SK-N-SH (cell line): Measurements from ENCODE around the gene VGLL4. TPM values are rescaled to one million over a fixed set of nuclear protein-coding genes. Genes with fewer than 3 reads are reported as not detected.

Experiments
- CTCF ChIA-PET: fragments of 300-600, 350-600 bp; formaldehyde crosslinking; extraction: SDS; loops from one replicate; lab custom pipeline; 2021; lab: Yijun Ruan, JAX
- POLR2A ChIA-PET: fragments of 350-600 bp; sonication (Branson Sonifier 250); formaldehyde crosslinking; extraction: SDS; loops from one replicate; lab custom pipeline; 2020; ENCODE audit warnings: antibody characterized with exemption, inconsistent platforms; lab: Yijun Ruan, JAX
- DNase-seq: peaks from one replicate; pipeline ENCODE4 v3.0.0; 2012
- H2AFZ ChIP-seq: fragments of 200-600 bp; sonication (generic); 2 replicates; pipeline ENCODE4 v1.8.1; 2016; ENCODE audit warnings: antibody characterized with exemption, mild to moderate bottlenecking, low read depth
- H3F3A ChIP-seq: fragments of 200-600 bp; sonication (generic); replicated peaks from 2 replicates; pipeline ENCODE3; 2016; ENCODE audit warnings: antibody characterized with exemption, mild to moderate bottlenecking; ENCODE audit not compliant: insufficient read depth
- H3K27ac ChIP-seq, 2 experiments: fragments of 200-500 bp in 1 of 2; fragments of 200-600 bp in 1 of 2; sonication (Bioruptor generic) in 1 of 2; sonication (generic), shearing (Covaris generic) in 1 of 2; 2 replicates each; pipeline versions ENCODE4 v1.5.1 to v1.6.1; 2014 to 2016; ENCODE audit warnings: low read depth in 2 of 2, inconsistent platforms in 1 of 2, low read length in 1 of 2, mild to moderate bottlenecking in 1 of 2, mixed read lengths in 1 of 2
- H3K27me3 ChIP-seq: fragments of 200-600 bp; sonication (generic), shearing (Covaris generic); 2 replicates; pipeline ENCODE4 v1.6.1; 2016; ENCODE audit warnings: mixed run types; ENCODE audit not compliant: insufficient read depth
- H3K36me3 ChIP-seq, 2 experiments: fragments of 200-500 bp in 1 of 2; fragments of 200-600 bp in 1 of 2; sonication (Bioruptor generic) in 1 of 2; sonication (generic) in 1 of 2; replicated peaks in 1 of 2; 2 replicates each; pipeline versions ENCODE3 to v1.5.1; 2014 to 2016; ENCODE audit warnings: low read length in 1 of 2, mild to moderate bottlenecking in 1 of 2; ENCODE audit not compliant: insufficient read depth in 2 of 2, control insufficient read depth in 1 of 2
- H3K4me1 ChIP-seq, 2 experiments: fragments of 200-500 bp in 1 of 2; fragments of 200-600 bp in 1 of 2; sonication (Bioruptor generic) in 1 of 2; sonication (generic), shearing (Covaris generic) in 1 of 2; 2 replicates each; pipeline versions ENCODE4 v1.5.1 to v1.6.1; 2014 to 2016; ENCODE audit warnings: low read depth in 1 of 2, low read length in 1 of 2, mixed run types in 1 of 2; ENCODE audit not compliant: insufficient read depth in 2 of 2, control insufficient read depth in 1 of 2
- H3K4me2 ChIP-seq: fragments of 200-600 bp; sonication (generic), shearing (Covaris generic); 2 replicates; pipeline ENCODE4 v1.6.1; 2017; ENCODE audit warnings: mixed run types
- H3K4me3 ChIP-seq, 2 experiments: fragments of 200-500 bp in 1 of 2; fragments of 200-600 bp in 1 of 2; sonication (Bioruptor generic) in 1 of 2; sonication (generic), shearing (Covaris generic) in 1 of 2; 2 replicates each; pipeline versions ENCODE4 v1.5.1 to v1.8.1; 2014 to 2016; ENCODE audit warnings: low read depth in 2 of 2, inconsistent platforms in 1 of 2, low read length in 1 of 2, mild to moderate bottlenecking in 1 of 2, mixed read lengths in 1 of 2, moderate library complexity in 1 of 2
- H3K79me2 ChIP-seq: fragments of 200-600 bp; sonication (generic); 2 replicates; pipeline ENCODE4 v1.8.1; 2017; ENCODE audit warnings: mild to moderate bottlenecking; ENCODE audit not compliant: insufficient read depth
- H3K9ac ChIP-seq: fragments of 200-600 bp; sonication (generic); 2 replicates; pipeline ENCODE4 v1.6.1; 2017; ENCODE audit warnings: mixed run types
- H3K9me2 ChIP-seq: fragments of 200-600 bp; sonication (generic); 2 replicates; pipeline ENCODE4 v1.6.1; 2017; ENCODE audit warnings: mixed run types
- H3K9me3 ChIP-seq: fragments of 200-600 bp; sonication (generic); 2 replicates; pipeline ENCODE4 v1.6.1; 2017; ENCODE audit warnings: mixed run types, mild to moderate bottlenecking, moderate library complexity
- H4K20me1 ChIP-seq: fragments of 200-600 bp; sonication (generic); 2 replicates; pipeline ENCODE4 v1.6.1; 2017; ENCODE audit warnings: mild to moderate bottlenecking, mixed run types; ENCODE audit not compliant: insufficient read depth
- CHD2 ChIP-seq: fragments of 150-350 bp; IDR thresholded peaks from 2 replicates; pipeline ENCODE4 v1.6.1; 2018; ENCODE audit warnings: low read length; ENCODE audit not compliant: partially characterized antibody
- ELF1 ChIP-seq: IDR thresholded peaks from 2 replicates; pipeline ENCODE4 v1.4.0; 2012
- EP300 ChIP-seq, 2 experiments: IDR thresholded peaks; 2 replicates each; pipeline versions ENCODE4 v1.4.0 to v1.6.1; 2012; ENCODE audit warnings: borderline replicate concordance in 1 of 2, low read depth in 1 of 2, low read length in 1 of 2
- FOXJ3 ChIP-seq: sonication (generic); formaldehyde crosslinking; IDR thresholded peaks from 2 replicates; pipeline ENCODE4 v1.5.1; 2020; ENCODE audit warnings: mild to moderate bottlenecking, missing genetic modification reagents
- GATA2 ChIP-seq: sonication (generic); formaldehyde crosslinking; IDR thresholded peaks from 2 replicates; pipeline ENCODE4 v1.5.0; 2020; ENCODE audit warnings: mild to moderate bottlenecking, missing genetic modification reagents
- JUND ChIP-seq: IDR thresholded peaks from 2 replicates; pipeline ENCODE4 v1.4.0; 2012
- MXI1 ChIP-seq: IDR thresholded peaks from 2 replicates; pipeline ENCODE4 v1.6.1; 2012; ENCODE audit warnings: mild to moderate bottlenecking, low read depth, low read length, improper control_type of control experiment
- NFIC ChIP-seq: IDR thresholded peaks from 2 replicates; pipeline ENCODE4 v1.4.0; 2012; ENCODE audit warnings: borderline replicate concordance
- RCOR1 ChIP-seq: fragments of 150-350 bp; IDR thresholded peaks from 2 replicates; pipeline ENCODE4 v1.6.1; 2017; ENCODE audit warnings: antibody characterized with exemption, low read length
- RXRA ChIP-seq: IDR thresholded peaks from 2 replicates; pipeline ENCODE4 v1.4.0; 2012; ENCODE audit warnings: low read depth, mild to moderate bottlenecking, borderline replicate concordance
- SMC3 ChIP-seq: IDR thresholded peaks from 2 replicates; pipeline ENCODE4 v1.6.1; 2012; ENCODE audit warnings: low read depth, low read length, improper control_type of control experiment
- TAF1 ChIP-seq: IDR thresholded peaks from 2 replicates; pipeline ENCODE4 v1.6.1; 2012; ENCODE audit warnings: low read depth, mild to moderate bottlenecking, low read length, moderate library complexity, borderline replicate concordance
- TCF12 ChIP-seq: IDR thresholded peaks from 2 replicates; pipeline ENCODE4 v1.4.0; 2012
- TEAD4 ChIP-seq: IDR thresholded peaks from 2 replicates; pipeline ENCODE4 v1.4.0; 2012; ENCODE audit warnings: mild to moderate bottlenecking, borderline replicate concordance; ENCODE audit not compliant: insufficient read depth
- YY1 ChIP-seq: IDR thresholded peaks from 2 replicates; pipeline ENCODE4 v1.4.0; 2012; ENCODE audit warnings: low read depth, mild to moderate bottlenecking
- WGBS: methylation state at CpG from one replicate; pipeline ENCODE4 v1.1.6; 2017; ENCODE audit warnings: low lambda C conversion rate; 5-methylcytosine and 5-hydroxymethylcytosine counted together
- polyA plus RNA-seq, 3 experiments: library from polyadenylated mRNA; depleted of rRNA; stranded (reverse); fragments of >200 nt; gene quantifications; 2 replicates each; pipeline ENCODE4 v1.2.3, GENCODE V29; 2012
- TF ChIP-seq, protein P1 (sequence below): IDR thresholded peaks from 2 replicates; pipeline ENCODE4 v1.4.0; 2012; ENCODE audit warnings: low read depth
- TF ChIP-seq, protein P2 (sequence below): fragments of 150-350 bp; IDR thresholded peaks from 2 replicates; pipeline ENCODE4 v1.6.1; 2017; ENCODE audit warnings: antibody characterized with exemption, low read length, low read depth, borderline replicate concordance
- TF ChIP-seq, protein P3 (sequence below): IDR thresholded peaks from 2 replicates; pipeline ENCODE4 v1.4.0; 2012; ENCODE audit warnings: low read depth, borderline replicate concordance

Gene VGLL4
- polyA plus RNA-seq, 1 of the 3 experiments (the other 2 are of a cell fraction) = 48.9 TPM

DNA sequence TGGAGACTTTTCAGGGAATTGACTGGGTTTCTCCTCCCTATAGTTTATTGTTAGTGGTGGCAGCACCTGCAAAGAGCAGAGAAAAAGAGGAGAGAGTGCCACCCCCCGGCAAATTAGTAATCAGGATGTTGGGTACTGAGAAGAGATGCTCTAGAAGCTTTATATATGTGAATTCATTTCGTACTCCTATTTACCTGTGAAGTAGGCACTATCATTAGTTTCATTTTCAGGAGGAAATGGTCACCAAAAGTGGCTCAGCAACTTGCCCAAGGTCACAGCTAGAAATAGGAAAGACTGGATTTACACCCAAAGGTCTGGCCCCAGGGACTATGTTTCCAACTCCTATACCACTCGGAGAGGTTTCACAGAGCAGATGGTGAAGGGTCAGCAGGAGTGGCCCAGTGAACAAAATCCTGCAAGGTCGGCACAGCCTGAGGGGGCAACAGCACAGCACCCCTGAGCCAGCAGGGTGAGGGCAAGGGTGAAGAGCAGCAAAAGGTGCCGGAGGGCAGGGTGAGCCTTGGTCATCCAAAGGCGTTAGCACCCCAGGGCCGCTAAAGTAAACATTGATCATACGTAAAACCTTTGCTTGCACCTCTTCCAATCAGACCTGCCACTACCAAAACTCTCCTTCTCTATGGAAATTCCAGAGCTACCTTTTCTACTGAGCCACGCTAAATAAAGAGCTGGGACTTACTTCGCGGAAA lies 23.6 kb downstream of the VGLL4 start (continued):
- TF ChIP-seq, protein P1, sequence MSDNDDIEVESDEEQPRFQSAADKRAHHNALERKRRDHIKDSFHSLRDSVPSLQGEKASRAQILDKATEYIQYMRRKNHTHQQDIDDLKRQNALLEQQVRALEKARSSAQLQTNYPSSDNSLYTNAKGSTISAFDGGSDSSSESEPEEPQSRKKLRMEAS = no peak
- TF ChIP-seq TEAD4 = no peak

DNA sequence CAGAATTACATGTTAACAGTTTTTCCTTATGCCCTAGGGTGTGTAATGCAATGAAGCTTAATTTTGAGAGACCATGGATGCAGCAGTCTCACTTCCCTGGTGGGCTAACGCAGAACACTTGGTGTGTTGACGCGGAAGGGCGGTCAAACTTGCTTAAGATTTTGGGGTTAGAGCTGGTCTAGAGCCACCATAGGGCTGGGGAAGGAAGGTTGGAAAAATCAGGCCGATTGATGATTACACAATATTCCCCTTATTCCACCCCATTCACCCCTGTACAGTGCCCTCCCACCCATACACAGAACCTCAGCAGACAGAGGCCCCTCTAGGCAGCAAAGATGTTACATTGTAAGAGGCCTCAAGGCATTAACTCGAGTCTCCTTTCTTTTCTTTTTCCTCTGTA lies 24.3 kb downstream of the VGLL4 start:
- Histone ChIP-seq H3K4me3 (no peak overlapping the region), H3F3A (no peaks in the 10 kb centered on the region), H3K9me3 (no peaks in the 10 kb centered on the region), H3K4me1 (peaks cover 0 to 21% of the 10 kb centered on the region in 2 experiments; a peak in 1 of 4 replicates), H3K79me2 (peaks cover 100% of the 10 kb centered on the region), H2AFZ (no peak overlapping the region), H3K27me3 (no peaks in the 10 kb centered on the region), H3K4me2 (no peak overlapping the region), H3K27ac (no peak overlapping the region; a peak in 1 of 4 replicates), H4K20me1 (peaks cover 100% of the 10 kb centered on the region), H3K9ac (no peak overlapping the region), H3K36me3 (no peaks in the 10 kb centered on the region), H3K9me2 (no peaks in the 10 kb centered on the region)
- POLR2A ChIA-PET = no interaction called here
- TF ChIP-seq FOXJ3 (CRISPR knock-in tag) (no peak), NFIC (no peak), TEAD4 (no peak), TCF12 (no peak), JUND (no peak), SMC3 (no peak), TAF1 (no peak), EP300 (IDR thresholded peaks at IDR 0.05; ENCODE audit: borderline replicate concordance in 1 of 2, low read depth in 1 of 2, low read length in 1 of 2) (no peak), RXRA (no peak), ELF1 (no peak), GATA2 (no peak), MXI1 (no peak), CHD2 (no peak), YY1 (no peak), RCOR1 (no peak)
- TF ChIP-seq, protein P2, sequence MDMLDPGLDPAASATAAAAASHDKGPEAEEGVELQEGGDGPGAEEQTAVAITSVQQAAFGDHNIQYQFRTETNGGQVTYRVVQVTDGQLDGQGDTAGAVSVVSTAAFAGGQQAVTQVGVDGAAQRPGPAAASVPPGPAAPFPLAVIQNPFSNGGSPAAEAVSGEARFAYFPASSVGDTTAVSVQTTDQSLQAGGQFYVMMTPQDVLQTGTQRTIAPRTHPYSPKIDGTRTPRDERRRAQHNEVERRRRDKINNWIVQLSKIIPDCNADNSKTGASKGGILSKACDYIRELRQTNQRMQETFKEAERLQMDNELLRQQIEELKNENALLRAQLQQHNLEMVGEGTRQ = no peak
- TF ChIP-seq, protein P3, sequence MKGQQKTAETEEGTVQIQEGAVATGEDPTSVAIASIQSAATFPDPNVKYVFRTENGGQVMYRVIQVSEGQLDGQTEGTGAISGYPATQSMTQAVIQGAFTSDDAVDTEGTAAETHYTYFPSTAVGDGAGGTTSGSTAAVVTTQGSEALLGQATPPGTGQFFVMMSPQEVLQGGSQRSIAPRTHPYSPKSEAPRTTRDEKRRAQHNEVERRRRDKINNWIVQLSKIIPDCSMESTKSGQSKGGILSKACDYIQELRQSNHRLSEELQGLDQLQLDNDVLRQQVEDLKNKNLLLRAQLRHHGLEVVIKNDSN = no peak
- CTCF ChIA-PET = no interaction called here
- 80% methylated on average over 6 of the region's 6 CpGs for WGBS
- DNase-seq = no peak
